HEK293T (cell line): Measurements from ENCODE around the gene TBC1D1.

ENCODE experiments used
- CTCF ChIA-PET: fragments of 350-600 bp; formaldehyde crosslinking; extraction: SDS; loops from one replicate; lab custom pipeline; 2021; ENCODE audit warnings: antibody characterized with exemption, inconsistent platforms; lab: Yijun Ruan, JAX
- POLR2A ChIA-PET: fragments of 350-600 bp; formaldehyde crosslinking; extraction: SDS; loops from one replicate; lab custom pipeline; 2020; ENCODE audit warnings: antibody characterized with exemption, inconsistent platforms; lab: Yijun Ruan, JAX
- DNase-seq: peaks from one replicate; pipeline ENCODE4 v3.0.0; 2012; ENCODE audit warnings: mixed read lengths; ENCODE audit errors: extremely low spot score
- ARNT ChIP-seq: fragments of 450-650 bp; IDR thresholded peaks from 2 replicates; pipeline ENCODE4 v1.6.1; 2017; ENCODE audit warnings: mild to moderate bottlenecking
- BHLHE40 ChIP-seq: fragments of 450-650 bp; IDR thresholded peaks from 2 replicates; pipeline ENCODE4 v1.6.1; 2016; ENCODE audit warnings: mild to moderate bottlenecking, moderate library complexity, borderline replicate concordance
- CTBP1 ChIP-seq: fragments of 450-650 bp; IDR thresholded peaks from 2 replicates; pipeline ENCODE4 v1.6.1; 2016; ENCODE audit warnings: borderline replicate concordance
- ELF4 ChIP-seq: fragments of 450-650 bp; IDR thresholded peaks from 2 replicates; pipeline ENCODE4 v1.6.1; 2017; ENCODE audit warnings: antibody characterized with exemption
- FOXA1 ChIP-seq: fragments of 450-650 bp; IDR thresholded peaks from 2 replicates; pipeline ENCODE4 v1.6.1; 2016; ENCODE audit warnings: mild to moderate bottlenecking
- FOXK2 ChIP-seq: fragments of 450-650 bp; IDR thresholded peaks from 2 replicates; pipeline ENCODE4 v1.6.1; 2016; ENCODE audit warnings: mild to moderate bottlenecking
- FOXM1 ChIP-seq: fragments of 450-650 bp; IDR thresholded peaks from 2 replicates; pipeline ENCODE4 v1.6.1; 2017; ENCODE audit warnings: mild to moderate bottlenecking, borderline replicate concordance
- HDGF ChIP-seq: fragments of 450-650 bp; IDR thresholded peaks from 2 replicates; pipeline ENCODE4 v1.6.1; 2017; ENCODE audit warnings: antibody characterized with exemption, borderline replicate concordance
- L3MBTL2 ChIP-seq: fragments of 450-650 bp; conservative IDR thresholded peaks from 2 replicates; pipeline ENCODE4 v1.6.1; 2016; ENCODE audit warnings: mild to moderate bottlenecking
- LEF1 ChIP-seq: fragments of 450-650 bp; IDR thresholded peaks from 2 replicates; pipeline ENCODE4 v1.6.1; 2017; ENCODE audit warnings: mild to moderate bottlenecking, borderline replicate concordance
- NFRKB ChIP-seq: fragments of 450-650 bp; IDR thresholded peaks from 2 replicates; pipeline ENCODE4 v1.6.1; 2016; ENCODE audit warnings: mild to moderate bottlenecking, moderate library complexity
- SP1 ChIP-seq: fragments of 450-650 bp; IDR thresholded peaks from 2 replicates; pipeline ENCODE4 v1.6.1; 2017
- SUZ12 ChIP-seq: fragments of 450-650 bp; IDR thresholded peaks from 2 replicates; pipeline ENCODE4 v1.6.1; 2016; ENCODE audit warnings: mild to moderate bottlenecking
- TARDBP ChIP-seq: fragments of 450-650 bp; IDR thresholded peaks from 2 replicates; pipeline ENCODE4 v1.6.1; 2016
- ZNF384 ChIP-seq: fragments of 450-650 bp; IDR thresholded peaks from 2 replicates; pipeline ENCODE4 v1.6.1; 2016
- TF ChIP-seq, protein P1 (sequence below): fragments of 450-650 bp; IDR thresholded peaks from 2 replicates; pipeline ENCODE4 v1.6.1; 2016

TBC1D1 gene

DNA sequence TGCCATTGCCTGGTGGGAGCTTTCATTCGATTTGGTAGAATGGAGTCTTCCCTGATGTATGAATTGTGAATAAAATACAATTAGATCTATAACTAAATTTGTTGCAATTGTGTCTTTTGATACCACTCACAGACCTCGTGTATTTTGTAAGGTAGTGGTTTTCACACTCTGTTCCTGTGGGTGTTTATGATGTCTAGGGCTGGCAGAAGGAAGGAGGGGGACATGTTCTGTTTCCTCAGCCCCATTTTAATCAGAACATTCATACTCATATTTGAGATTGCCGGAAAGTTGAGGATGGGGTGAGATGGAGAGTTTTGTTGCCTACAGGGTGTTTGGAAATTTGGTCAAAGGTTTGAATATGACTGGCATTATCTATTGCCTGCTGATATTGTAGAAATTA lies 112.2 kb downstream of the TBC1D1 start:
- ChIA-PET CTCF (no interaction called here), POLR2A (no interaction called here)
- TF ChIP-seq ZNF384 (no peak), SP1 (no peak), FOXK2 (no peak), L3MBTL2 (no peak), FOXM1 (no peak), NFRKB (no peak), ELF4 (no peak), ARNT (no peak), TARDBP (no peak), CTBP1 (no peak), LEF1 (no peak), HDGF (no peak), BHLHE40 (no peak)
- TF ChIP-seq, protein P1, sequence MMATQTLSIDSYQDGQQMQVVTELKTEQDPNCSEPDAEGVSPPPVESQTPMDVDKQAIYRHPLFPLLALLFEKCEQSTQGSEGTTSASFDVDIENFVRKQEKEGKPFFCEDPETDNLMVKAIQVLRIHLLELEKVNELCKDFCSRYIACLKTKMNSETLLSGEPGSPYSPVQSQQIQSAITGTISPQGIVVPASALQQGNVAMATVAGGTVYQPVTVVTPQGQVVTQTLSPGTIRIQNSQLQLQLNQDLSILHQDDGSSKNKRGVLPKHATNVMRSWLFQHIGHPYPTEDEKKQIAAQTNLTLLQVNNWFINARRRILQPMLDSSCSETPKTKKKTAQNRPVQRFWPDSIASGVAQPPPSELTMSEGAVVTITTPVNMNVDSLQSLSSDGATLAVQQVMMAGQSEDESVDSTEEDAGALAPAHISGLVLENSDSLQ, result no peak
- no peak for DNase-seq

DNA sequence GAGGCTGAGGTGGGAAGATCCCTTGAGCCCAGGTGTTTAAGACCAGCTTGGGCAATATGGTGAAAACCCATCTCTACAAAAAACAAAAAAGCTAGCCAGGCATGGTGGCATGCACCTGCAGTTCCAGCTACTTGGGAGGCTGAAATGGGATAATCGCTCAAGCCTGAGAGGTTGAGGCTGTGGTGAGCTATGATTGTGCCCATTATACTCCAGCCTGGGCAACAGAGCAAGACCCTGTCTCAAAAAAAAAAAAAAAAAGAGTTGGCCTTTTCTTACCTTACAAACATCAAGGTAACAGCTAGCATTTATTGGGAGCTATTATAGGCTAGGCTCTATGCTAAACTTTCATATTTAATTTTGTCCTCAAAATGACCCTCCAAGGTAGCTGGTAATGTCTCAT lies 112.7 kb downstream of the TBC1D1 start:
- no peak for DNase-seq
- TF ChIP-seq NFRKB (no peak), ZNF384 (no peak), BHLHE40 (no peak), SP1 (no peak), FOXK2 (no peak), ELF4 (no peak), FOXA1 (no peak), HDGF (no peak), LEF1 (no peak), CTBP1 (no peak), FOXM1 (no peak), ARNT (no peak)
- TF ChIP-seq, protein P1, result no peak
- ChIA-PET CTCF (no interaction called here), POLR2A (no interaction called here)

DNA sequence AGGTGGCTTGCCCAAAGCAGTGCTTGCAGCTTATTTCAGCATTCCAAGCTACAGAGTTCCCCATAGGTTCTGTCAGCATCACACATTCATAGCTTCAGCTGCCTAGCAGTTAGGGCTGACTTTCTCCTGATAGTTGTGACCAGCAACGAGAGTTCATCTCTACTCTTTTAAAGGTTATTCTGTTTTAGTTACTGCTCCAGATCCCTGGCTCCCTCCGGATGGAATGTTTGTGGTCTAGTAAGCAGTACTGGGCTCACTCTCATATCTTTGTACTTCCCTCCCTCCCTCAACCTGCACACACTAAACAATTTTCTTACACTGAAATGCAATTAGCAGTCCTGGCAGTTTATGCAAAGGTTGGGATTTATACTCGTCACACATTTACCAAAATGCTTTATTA lies 113.2 kb downstream of the TBC1D1 start:
- CTCF ChIA-PET, result no interaction called here
- no peak for TF ChIP-seq LEF1
- no peak for TF ChIP-seq SP1
- TF ChIP-seq L3MBTL2, result no peak
- TF ChIP-seq ELF4, result no peak
- TF ChIP-seq CTBP1, result no peak
- no peak for TF ChIP-seq TARDBP
- TF ChIP-seq FOXM1, result no peak
- no peak for TF ChIP-seq NFRKB
- no peak for TF ChIP-seq SUZ12
- TF ChIP-seq FOXK2, result no peak
- TF ChIP-seq HDGF, result no peak
- TF ChIP-seq, protein P1, result no peak
- POLR2A ChIA-PET, result no interaction called here
- DNase-seq, result no peak

DNA sequence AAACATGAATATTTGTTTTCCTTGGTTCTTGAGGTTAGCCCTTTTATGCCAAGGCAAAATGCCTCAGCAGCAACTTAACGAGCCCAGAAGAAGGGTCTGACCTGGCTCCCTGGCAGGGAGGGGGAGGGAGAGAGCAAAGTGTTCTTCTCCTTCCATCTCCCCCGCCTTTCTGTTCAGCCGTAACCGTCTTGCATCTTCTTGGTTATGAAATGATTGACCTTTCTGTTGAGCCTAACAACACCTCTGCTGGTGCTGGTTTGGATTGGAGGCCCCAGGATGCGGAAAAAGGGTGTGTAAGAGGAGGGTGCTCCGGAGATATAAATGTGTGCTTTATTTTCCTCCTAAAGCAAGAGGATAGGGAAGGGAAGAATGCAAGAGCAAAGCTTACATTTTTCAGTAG lies 114.0 kb downstream of the TBC1D1 start:
- ChIA-PET POLR2A (no interaction called here), CTCF (no interaction called here)
- no peak for TF ChIP-seq SUZ12
- no peak for TF ChIP-seq BHLHE40
- TF ChIP-seq CTBP1, result no peak
- TF ChIP-seq HDGF, result no peak
- no peak for TF ChIP-seq NFRKB
- no peak for TF ChIP-seq ARNT
- no peak for TF ChIP-seq TARDBP
- TF ChIP-seq FOXK2, result no peak
- no peak for TF ChIP-seq FOXM1
- TF ChIP-seq, protein P1, result no peak
- no peak for TF ChIP-seq FOXA1
- no peak for TF ChIP-seq SP1
- DNase-seq, result no peak

DNA sequence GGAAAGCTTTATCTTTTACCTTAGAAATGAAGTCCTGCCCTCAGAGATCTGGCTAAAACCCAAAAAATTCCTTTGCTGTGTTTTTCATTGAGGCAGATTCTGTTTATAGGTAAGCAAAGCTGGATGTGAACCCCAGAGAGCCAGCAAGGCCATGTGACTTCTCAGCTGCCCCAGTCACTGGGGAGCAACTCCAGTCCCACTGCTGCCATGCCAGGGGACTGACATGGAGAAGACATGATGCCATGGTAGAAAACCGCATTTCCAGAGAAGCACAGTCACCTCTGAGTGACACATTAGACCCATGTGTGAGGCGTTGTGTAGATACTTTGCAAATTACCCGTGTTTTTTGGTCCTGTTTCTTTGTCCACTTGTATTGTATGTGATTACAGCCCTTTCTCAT lies 114.8 kb downstream of the TBC1D1 start:
- no peak for DNase-seq
- no peak for TF ChIP-seq SP1
- ChIA-PET CTCF (interaction anchor here (0.9 kb wide), 1 partner anchor 30 kb away, joined by 3 read pairs; no protein-coding TSS in a partner anchor), POLR2A (no interaction called here)

DNA sequence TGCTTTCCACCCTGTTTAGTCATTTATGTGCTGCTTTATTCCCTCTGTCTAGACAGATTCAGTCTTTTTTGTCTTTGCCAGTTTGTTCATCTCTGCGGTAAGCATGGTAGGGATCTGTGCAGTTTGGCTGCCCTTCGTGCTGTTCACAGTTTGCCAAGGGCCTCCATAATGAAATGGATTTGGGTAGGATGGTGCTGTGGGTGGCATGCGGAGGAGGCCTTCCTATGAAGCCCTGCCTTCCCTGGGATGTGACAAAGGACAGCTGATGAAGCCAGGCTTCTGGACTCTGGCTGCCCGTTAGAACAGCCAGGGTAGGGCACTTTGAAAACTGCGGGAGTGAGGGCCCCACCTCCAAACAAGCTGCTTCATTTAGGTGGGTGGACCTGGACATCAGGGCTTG lies 116.8 kb downstream of the TBC1D1 start:
- TF ChIP-seq ZNF384, result no peak
- TF ChIP-seq CTBP1, result no peak
- TF ChIP-seq FOXK2, result no peak
- no peak for TF ChIP-seq L3MBTL2
- TF ChIP-seq, protein P1, result no peak
- no peak for TF ChIP-seq SUZ12
- TF ChIP-seq SP1, result no peak
- no peak for TF ChIP-seq NFRKB
- TF ChIP-seq FOXA1, result no peak
- no peak for TF ChIP-seq TARDBP
- no peak for DNase-seq
- POLR2A ChIA-PET, result no interaction called here
- CTCF ChIA-PET, result no interaction called here
